GM19240 (cell line): ENCODE data around the gene P2RX3.

Source experiments
- DNase-seq: peaks from one replicate; pipeline ENCODE4 v3.0.0; 2011; ENCODE audit warnings: low spot score; ENCODE audit not compliant: insufficient read length

The P2RX3 gene

GRCh38 chr11:57370251-57370650, 32.1 kb downstream of the P2RX3 start:
- no peak for DNase-seq

- DNase-seq: no peak
These were observed 32.8 kb downstream of the P2RX3 start for GRCh38 chr11:57370941-57371340.

- DNase-seq: no peak
These were observed 35.0 kb downstream of the P2RX3 start for GRCh38 chr11:57373146-57373545.

- DNase-seq: no peak
These were observed 36.8 kb downstream of the P2RX3 start for GRCh38 chr11:57374966-57375365.

- no peak for DNase-seq
These were observed 37.3 kb downstream of the P2RX3 start for GRCh38 chr11:57375490-57375889.

- DNase-seq: no peak
These were observed 38.2 kb downstream of the P2RX3 start for GRCh38 chr11:57376095-57377090.

GRCh38 chr11:57377107-57377506, 39.0 kb downstream of the P2RX3 start:
- no peak for DNase-seq

GRCh38 chr11:57378186-57378585, 40.0 kb downstream of the P2RX3 start:
- no peak for DNase-seq

- DNase-seq: no peak
These were observed 41.6 kb downstream of the P2RX3 start for GRCh38 chr11:57379732-57380131.

- DNase-seq: no peak
These were observed 42.8 kb downstream of the P2RX3 start, which contains the start of gene PRG3 for GRCh38 chr11:57380975-57381374. Gene PRG3 (minus strand): TSS chr11:57381150. CDS start chr11:57380708, 442 bp downstream.

- no peak for DNase-seq
These were observed 48.2 kb downstream of the P2RX3 start for GRCh38 chr11:57386178-57386940.

GRCh38 chr11:57387289-57388030, 49.3 kb downstream of the P2RX3 start:
- DNase-seq: no peak

GRCh38 chr11:57390535-57390934, 52.4 kb downstream of the P2RX3 start, which contains the start of gene PRG2:
Gene PRG2 (minus strand): TSS chr11:57390650. CDS start chr11:57389944, 706 bp downstream.
- DNase-seq: no peak

GRCh38 chr11:57391111-57391510, 53.0 kb downstream of the P2RX3 start:
- no peak for DNase-seq

- no peak for DNase-seq
These were observed 53.4 kb downstream of the P2RX3 start for GRCh38 chr11:57391539-57391938.

- DNase-seq: no peak
These were observed 54.1 kb downstream of the P2RX3 start for GRCh38 chr11:57392066-57392762.

GRCh38 chr11:57392763-57393105, 54.6 kb downstream of the P2RX3 start:
- DNase-seq: no peak

GRCh38 chr11:57394203-57394965, 56.2 kb downstream of the P2RX3 start:
- DNase-seq: no peak

GRCh38 chr11:57395905-57396623, 57.9 kb downstream of the P2RX3 start:
- DNase-seq: no peak
